Left kidney (tissue), 2 donors: ENCODE results near the gene RAD50. TPM values are rescaled to one million over a fixed set of nuclear protein-coding genes. Genes with fewer than 3 reads are reported as not detected.

Source experiments
- DNase-seq: peaks from one replicate; pipeline ENCODE4 v3.0.0-alpha.2; 2013
- polyA plus RNA-seq: library from polyadenylated mRNA; unstranded; fragments of 120-200 nt; gene quantifications from one replicate; pipeline ENCODE4 v1.2.1, GENCODE V29; 2013; ENCODE audit not compliant: insufficient read length

RAD50 gene
- polyA plus RNA-seq, 1 donor = 57.1 TPM

- DNase-seq = no peak
Measured at GRCh38 chr5:132661231-132662003, 104.6 kb downstream of the RAD50 start.

- DNase-seq = no peak
Measured at GRCh38 chr5:132662004-132662401, 105.2 kb downstream of the RAD50 start.

- no peak for DNase-seq
Measured at GRCh38 chr5:132662925-132663770, 106.4 kb downstream of the RAD50 start.

GRCh38 chr5:132663771-132664695 lies 107.3 kb downstream of the RAD50 start:
- DNase-seq = no peak

- DNase-seq = no peak
Measured at GRCh38 chr5:132664696-132665209, 108.0 kb downstream of the RAD50 start.

- DNase-seq = no peak
Measured at GRCh38 chr5:132665574-132666080, 108.8 kb downstream of the RAD50 start.

GRCh38 chr5:132666310-132667123 lies 109.7 kb downstream of the RAD50 start:
- no peak for DNase-seq

- DNase-seq = no peak
Measured at GRCh38 chr5:132667309-132667708, 110.5 kb downstream of the RAD50 start.

- no peak for DNase-seq
Measured at GRCh38 chr5:132667761-132668705, 111.3 kb downstream of the RAD50 start.

GRCh38 chr5:132668706-132669454 lies 112.1 kb downstream of the RAD50 start:
- no peak for DNase-seq

- no peak for DNase-seq
Measured at GRCh38 chr5:132669455-132669820, 112.7 kb downstream of the RAD50 start.

- DNase-seq = no peak
Measured at GRCh38 chr5:132669966-132670882, 113.4 kb downstream of the RAD50 start.

GRCh38 chr5:132671000-132671399 lies 114.2 kb downstream of the RAD50 start:
- DNase-seq = no peak

- DNase-seq = no peak
Measured at GRCh38 chr5:132673488-132673887, 116.7 kb downstream of the RAD50 start.

- DNase-seq = no peak
Measured at GRCh38 chr5:132673939-132674630, 117.3 kb downstream of the RAD50 start, which contains the start of gene IL4. Gene IL4 (plus strand): TSS chr5:132673989. CDS start chr5:132674051, 62 bp downstream.

GRCh38 chr5:132674671-132675506 lies 118.1 kb downstream of the RAD50 start:
- DNase-seq = no peak
